ENCODE results near the gene SPATA25.
"Not testable (repeated sequence)": the region's sequence is repeated elsewhere in the genome, so short reads cannot be mapped to it uniquely, and the experiment has no call there.

Gene SPATA25

GRCh38 chr20:45892828-45893500 is 5.5 kb upstream of the SPATA25 start:
- DNase-seq = no peak

GRCh38 chr20:45892049-45892825 is 4.8 kb upstream of the SPATA25 start:
- DNase-seq = peak; percentile 52 to 59

- peak; percentile 77 to 84 for DNase-seq
Measured at GRCh38 chr20:45890985-45891983, 3.9 kb upstream of the SPATA25 start, which contains the start of the genes CTSA and NEURL2. Gene CTSA, plus strand, starts transcription at chr20:45891335. Its CDS starts 234 bp downstream, at chr20:45891569. Gene NEURL2, minus strand, starts transcription at chr20:45891208. Its CDS starts 217 bp downstream, at chr20:45890991.

GRCh38 chr20:45890077-45890984 is 2.9 kb upstream of the SPATA25 start:
- peak; percentile 76 to 77 for DNase-seq

GRCh38 chr20:45888681-45889080 is 1.3 kb upstream of the SPATA25 start:
- DNase-seq = no peak

GRCh38 chr20:45886590-45887345 is 654 bp downstream of the SPATA25 start:
- no peak for DNase-seq

- DNase-seq = no peak
Measured at GRCh38 chr20:45883100-45883469, 4.3 kb downstream of the SPATA25 start.

- no peak for DNase-seq
Measured at GRCh38 chr20:45882469-45883099, 4.8 kb downstream of the SPATA25 start.

GRCh38 chr20:45880988-45881788 is 6.2 kb downstream of the SPATA25 start, which contains the start of gene ZSWIM1:
Gene ZSWIM1, plus strand, starts transcription at chr20:45881227. Its CDS starts 1,366 bp downstream, at chr20:45882593.
- peak; percentile 100 for DNase-seq

- no peak for DNase-seq
Measured at GRCh38 chr20:45878076-45878761, 9.2 kb downstream of the SPATA25 start.

GRCh38 chr20:45874576-45874975 is 12.8 kb downstream of the SPATA25 start:
- no peak for DNase-seq

- not testable (repeated sequence) for DNase-seq
Measured at GRCh38 chr20:45874104-45874481, 13.3 kb downstream of the SPATA25 start.

- no peak for DNase-seq
Measured at GRCh38 chr20:45873409-45874103, 13.9 kb downstream of the SPATA25 start.

- no peak for DNase-seq
Measured at GRCh38 chr20:45872626-45873025, 14.8 kb downstream of the SPATA25 start.

GRCh38 chr20:45867819-45868176 is 19.6 kb downstream of the SPATA25 start:
- DNase-seq = no peak

GRCh38 chr20:45867136-45867818 is 20.1 kb downstream of the SPATA25 start:
- DNase-seq = no peak

GRCh38 chr20:45866454-45866853 is 21.0 kb downstream of the SPATA25 start:
- DNase-seq = no peak
